KG1 (cell line): ENCODE measurements around the gene USP10.

ENCODE experiments used
- DNase-seq: peaks from one replicate; lab custom pipeline; 2025; lab: John Stamatoyannopoulos, UW

USP10 gene

DNA sequence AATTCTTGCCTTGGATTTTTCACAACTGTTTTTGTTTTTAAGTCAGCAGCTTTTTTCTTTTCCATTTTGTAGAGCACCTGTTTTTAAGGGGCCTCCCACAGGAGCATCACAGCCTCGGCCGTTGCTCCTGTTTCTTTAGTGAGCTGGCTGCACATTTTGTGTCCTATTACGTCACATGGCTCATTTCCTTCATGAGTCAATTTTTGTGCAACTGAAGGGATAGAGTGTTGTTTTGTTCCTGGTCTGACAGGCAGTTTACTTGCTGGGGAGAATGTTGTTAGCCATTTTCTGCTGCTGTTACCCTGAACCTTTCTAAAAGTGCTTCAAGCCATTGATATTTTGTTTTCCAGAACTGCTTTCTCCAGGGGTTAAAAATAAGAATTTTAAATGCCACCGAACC lies 75.0 kb downstream of the USP10 start:
- no peak for DNase-seq

DNA sequence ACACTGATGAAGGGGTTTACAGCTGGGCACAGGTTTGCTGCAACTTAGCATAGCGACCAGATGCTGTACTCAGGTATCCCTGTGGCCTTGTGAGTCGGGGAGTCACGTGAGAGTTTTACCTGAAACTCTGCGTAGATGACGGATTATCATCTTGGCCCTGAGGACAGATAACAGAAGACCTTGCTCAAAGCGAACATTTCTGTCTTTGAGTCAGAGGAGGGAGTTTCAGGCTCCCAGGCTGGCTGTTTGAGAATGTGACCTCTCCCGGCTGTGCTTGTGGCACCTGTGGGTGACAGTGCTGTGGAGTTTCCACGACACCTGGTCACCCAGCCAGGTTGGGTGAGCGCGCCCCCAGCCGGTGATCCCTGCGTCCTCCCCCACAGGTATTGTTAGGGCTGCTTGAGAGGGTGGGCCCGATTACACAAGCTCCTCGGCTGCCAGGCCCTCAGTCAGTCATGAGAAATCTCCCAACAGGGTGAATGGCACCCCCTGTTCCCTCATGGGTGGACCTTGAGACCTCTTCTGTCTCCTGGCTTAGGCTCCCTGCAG lies 75.5 kb downstream of the USP10 start:
- DNase-seq = no peak

DNA sequence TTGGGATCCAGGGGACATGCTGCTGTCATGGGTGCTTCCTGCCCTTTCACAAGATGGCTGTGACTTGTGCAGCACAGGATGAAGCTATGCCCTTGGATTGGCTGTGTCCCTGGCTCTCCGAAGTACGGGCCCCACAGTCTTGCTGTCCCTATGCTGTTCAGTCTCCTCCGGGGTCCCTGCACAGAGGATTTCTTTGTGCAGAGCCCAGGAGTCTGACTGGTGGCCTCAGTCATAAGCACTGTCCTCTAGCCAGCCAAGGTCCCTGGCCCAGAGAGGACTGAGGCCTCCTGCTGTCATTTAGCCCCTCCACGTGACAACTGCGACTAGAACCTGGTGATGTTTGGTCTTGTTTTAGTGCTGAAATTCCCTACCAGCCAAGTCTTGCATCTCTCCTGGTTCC lies 77.6 kb downstream of the USP10 start:
- no peak for DNase-seq

DNA sequence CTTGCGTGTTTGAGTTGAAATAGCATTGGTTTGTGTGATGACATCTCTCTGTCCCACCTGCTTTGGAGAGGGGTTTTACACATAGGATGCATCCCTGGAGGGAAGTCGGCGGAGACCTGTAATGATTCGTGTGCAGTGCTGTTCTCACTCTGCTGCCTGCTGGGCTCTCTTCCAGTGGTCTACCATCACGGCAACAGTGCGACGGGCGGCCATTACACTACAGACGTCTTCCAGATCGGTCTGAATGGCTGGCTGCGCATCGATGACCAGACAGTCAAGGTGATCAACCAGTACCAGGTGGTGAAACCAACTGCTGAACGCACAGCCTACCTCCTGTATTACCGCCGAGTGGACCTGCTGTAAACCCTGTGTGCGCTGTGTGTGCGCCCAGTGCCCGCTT lies 78.9 kb downstream of the USP10 start:
- DNase-seq = no peak

DNA sequence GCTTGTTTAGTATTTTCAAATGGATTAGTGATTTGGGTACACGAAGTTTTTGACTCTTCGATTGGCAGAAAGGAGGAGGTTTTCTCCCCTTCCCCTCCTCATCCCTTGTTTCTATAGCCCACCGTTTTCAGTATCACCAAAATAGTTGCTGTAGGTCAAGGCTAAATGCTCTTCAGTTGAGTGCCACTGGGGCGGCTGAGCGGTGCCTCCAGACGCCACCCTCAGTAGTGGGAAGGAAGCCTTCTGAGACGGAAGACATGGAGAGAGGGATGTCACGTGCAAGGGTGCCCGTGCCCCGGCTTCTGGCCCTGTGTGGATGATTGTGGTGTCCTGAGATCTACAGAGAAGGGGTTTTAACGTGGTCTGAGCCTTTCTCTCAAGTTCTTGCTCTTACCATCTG lies 80.3 kb downstream of the USP10 start:
- DNase-seq = no peak

DNA sequence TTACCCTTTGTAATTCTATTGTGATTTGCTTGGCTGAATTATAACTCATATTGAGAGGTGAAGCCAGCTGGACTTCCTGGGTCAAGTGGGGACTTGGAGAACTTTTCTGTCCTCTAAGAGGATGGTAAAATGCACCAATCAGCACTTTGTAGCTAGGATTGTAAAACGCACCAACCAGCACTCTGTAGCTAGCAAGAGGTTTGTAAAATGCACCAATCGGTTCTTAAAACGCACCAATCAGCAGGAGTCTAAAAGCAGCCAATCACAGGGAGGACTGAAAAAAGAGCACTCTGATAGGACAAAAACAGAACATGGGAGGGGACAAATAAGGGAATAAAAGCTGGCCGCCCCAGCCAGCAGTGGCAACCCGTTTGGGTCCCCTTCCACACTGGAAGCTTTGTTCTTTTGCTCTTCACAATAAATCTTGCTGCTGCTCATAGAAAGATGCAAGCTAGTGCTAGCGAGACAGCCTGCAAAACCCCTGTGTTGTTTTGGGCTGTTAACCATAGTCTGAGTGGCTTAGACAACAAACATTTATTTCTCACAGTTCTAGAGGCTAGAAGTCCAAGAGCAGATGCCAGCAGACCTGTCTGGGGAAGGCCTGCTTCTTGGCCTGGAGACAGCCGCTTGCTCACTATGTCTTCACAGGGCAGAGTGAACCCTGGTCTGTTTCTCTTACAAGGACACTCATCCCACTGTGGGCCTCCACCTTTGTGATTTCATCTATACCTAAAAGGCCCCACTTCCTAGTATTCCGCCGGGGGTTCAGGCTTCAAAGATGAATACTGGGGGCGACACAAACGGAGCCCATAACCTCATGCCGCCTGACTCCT lies 81.0 kb downstream of the USP10 start:
- DNase-seq = no peak

DNA sequence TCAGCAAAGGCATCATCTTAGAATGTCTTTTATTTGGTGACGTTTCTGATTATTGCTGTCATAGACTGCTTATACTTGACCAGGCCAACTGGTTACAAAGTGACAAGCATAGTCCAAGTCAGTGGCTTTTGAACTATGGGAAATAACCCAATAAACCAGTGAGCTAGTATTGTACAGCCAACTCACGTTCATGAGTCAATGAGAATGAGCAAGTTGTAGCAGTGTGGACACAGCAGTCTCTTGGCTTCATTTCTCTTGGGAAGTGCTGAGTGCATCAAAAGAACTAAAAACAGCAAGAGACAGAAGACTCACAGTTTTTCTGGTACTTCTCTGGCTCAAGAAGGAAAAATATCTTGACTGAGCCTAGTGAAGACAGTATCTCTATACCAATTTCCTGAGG lies 83.0 kb downstream of the USP10 start:
- DNase-seq = no peak

DNA sequence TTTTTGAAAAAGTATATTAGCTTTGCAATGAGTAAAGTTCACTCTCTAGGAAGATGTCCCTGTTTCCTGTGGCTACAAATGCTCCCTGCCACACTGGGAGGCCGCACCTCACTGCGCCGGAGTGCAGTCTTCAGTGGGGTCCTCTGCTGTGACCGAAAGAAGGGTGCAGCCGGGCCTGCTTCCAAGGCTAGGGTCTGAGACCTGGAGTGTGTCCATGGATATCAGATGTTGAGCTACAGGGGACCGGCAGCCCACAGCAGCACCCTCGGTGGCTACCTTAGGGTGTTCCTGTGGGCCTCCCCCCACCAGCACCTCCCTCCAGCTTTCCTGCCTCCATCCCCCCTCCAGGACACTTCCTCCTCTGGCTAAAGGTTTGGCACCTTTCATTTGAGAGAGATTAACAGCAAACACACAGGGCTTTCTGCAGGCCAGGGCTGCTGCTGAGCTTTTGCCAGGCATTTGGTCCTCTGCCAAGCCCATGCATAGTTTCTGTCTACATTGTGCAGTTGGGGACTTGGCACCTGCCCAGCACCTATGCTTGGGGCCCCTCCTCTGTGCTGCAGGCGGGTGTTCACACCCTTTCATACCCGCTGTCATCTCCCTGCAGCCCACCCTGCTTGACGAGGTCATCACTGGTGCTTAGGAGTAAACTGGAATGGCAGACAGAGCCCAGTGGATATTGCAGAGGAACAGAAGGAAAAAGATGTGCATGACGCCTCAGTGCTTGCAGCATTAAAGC lies 86.2 kb downstream of the USP10 start:
- no peak for DNase-seq

DNA sequence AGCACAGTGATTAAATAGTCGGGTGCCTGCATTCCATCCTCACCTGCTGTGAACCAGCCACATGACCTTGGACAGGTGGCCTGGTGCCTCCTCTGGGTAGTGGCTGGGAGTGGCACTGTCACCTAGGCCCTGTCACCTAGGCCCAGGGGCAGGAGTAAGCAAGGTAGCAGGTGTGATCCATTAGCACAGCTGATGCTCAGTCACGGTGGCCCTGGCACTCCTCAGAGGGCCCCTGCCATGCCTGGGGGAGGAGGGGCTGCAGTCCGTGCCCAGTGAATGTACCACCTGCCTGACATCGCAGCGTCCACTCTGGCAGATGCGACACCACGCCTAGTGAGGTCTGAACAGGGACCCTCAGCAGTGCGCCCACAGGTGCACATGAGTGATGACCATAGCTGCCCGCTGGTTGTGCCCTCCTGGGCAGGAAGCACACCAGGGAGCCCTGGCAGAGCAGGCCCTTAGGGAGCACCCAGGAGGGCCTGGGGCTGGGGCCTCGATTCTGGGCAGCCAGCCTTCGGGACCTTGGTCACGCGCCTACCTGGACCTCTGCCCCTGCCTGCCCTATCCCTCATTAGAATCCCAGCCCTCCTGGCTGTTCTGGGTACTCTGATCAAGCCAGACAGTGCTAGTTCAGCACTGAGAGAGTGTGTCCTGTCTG lies 86.9 kb downstream of the USP10 start:
- DNase-seq = no peak

DNA sequence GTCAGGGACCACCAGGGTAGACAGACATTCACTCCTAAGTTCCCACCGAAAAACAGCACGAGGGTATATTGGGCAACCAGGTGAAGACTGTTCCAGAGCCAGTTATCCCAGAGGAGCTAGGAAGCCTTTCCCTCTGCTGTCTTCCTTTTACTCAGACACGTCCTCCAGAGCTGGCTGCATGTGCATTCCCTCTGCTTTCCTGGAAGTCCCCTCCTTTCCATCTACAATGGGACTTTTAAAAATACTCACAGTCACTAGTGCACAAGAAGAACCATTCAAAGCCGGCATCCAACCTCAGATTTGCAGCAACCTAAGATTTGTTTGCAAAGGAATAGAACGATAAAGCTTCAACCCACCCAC lies 87.4 kb downstream of the USP10 start:
- no peak for DNase-seq

DNA sequence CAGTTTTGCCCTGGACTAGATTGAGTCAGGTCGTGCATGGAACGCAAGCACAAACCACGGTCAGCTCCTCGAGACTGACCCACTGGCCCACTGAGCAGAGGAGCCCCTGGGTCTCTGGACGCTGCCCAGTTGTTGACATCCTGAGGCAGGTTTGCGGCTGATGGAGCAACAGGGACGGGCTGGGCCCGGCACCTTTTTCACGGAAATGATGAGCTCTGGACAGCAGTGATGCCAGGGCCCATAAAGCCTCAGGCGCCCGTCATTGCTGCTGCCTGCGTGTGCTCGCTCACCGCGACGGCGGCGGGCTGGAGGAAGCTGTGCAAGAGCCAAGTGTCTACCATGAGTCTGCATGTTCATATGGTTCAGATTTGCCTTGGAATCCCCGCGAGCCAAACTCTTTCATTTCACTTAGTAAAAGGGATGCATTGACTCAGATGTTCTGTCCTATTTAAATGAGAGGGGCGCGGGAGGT lies 89.2 kb downstream of the USP10 start:
- DNase-seq = no peak

DNA sequence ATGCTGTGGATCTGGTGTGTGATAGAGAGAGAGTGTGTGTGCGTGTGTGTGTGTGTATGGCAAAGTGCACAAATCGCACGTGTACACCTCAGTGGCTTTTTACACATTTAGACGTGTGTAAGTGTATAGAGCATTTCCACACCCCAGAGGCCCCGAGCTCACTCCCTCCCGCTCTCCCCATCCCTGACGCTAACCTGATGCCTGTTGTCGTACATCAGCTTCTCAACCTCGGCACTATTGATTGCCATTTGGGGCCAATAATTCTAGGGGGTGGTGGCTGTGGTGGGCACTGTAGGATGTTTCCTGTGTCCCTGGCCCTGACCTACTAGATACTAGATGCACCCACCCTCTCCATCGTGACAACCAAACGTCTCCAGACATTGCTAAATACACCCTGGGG lies 89.6 kb downstream of the USP10 start:
- DNase-seq = no peak

DNA sequence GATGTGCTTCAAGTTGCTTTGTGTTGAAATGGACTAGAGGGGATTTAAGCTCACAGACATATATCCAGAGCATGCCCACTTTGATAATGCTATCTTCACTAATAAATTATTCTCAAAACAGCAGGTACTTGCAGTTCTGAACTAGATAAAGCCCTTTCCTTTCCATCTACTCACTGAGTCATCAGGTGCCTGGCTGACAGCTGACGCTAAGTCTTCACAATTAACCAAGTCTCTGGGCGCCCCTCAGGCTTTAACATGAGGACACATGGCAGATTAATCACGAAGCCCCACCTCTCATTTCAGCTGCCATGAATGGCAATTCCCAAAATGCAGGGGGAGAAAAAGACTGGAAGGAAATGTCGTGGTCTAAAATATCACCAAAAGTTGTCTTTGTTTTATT lies 90.5 kb downstream of the USP10 start:
- no peak for DNase-seq

DNA sequence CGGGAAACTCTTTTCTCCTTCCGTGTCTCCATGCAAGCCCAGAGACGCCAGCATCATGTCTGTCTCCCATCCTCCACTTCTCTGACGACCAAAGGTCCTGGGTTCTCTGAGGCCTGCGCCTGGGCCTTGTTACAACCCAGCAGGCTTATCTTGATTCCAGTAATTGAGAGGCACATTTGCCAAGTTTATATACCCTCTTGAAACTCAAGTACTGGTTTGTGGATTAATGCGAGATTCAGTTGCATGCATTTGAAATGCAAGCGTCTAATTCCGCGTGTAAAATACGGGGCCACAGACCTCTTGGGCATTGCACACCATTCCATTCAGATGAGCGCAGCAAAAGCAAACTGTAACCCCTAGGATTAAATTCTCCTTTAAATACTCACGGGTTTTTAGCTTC lies 91.3 kb downstream of the USP10 start:
- DNase-seq = no peak

DNA sequence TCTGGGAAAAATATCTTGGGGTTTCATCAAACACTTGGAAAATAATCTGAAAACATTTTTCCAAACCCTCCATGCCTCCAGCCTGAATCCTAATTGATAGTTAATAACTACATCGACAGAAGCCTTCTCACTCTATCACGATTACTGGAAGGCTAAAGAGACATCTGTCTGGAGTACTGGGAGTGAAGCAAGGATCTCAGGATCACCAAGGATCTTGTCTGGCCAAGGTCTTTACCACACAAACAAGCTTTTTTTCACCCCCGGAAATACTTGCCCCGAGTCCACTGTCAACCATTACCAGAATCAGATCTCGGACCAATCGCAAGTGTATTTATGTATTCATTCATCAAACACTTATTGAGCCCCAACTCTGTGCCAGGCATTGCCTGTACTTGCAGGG lies 91.7 kb downstream of the USP10 start:
- DNase-seq = no peak

DNA sequence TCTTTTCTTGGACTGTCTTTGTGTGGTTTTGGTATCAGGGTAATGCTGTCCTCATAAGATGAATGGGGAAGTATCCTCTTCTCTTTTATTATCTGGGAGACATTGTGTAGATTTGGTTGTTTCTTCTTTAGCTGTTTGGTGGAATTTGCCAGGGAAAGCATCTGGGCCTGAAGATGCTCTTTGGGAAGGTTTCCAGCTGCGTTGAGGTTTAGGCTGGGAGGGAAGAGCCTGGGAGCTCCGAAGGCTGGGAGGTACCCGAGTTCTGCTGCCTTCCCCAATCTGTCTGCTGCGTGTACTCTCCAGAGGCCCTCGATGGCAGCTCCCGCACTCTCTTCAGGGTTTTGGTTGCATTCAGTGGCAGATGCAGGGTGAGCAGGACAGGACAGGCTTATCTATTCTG lies 94.4 kb downstream of the USP10 start:
- DNase-seq = no peak

DNA sequence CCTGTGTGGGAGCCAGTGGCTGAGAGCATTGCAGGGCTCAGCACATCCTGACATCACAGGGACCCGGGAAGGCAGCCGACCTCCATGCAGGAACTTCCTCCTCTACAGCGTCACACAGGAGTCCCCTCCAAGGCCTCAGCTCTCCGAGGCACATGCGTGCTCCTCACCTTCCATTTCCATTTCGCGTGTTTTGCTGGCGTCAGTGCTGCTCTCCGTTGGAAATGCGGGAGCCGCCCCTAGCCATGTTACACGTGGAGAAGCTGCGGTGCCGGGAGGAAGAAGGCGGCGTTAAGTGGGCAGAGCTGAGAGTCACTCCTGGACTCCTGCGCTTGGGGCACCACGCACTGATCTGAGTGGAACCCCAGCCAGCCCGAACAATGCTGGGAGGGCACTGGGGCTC lies 94.8 kb downstream of the USP10 start:
- DNase-seq = no peak

DNA sequence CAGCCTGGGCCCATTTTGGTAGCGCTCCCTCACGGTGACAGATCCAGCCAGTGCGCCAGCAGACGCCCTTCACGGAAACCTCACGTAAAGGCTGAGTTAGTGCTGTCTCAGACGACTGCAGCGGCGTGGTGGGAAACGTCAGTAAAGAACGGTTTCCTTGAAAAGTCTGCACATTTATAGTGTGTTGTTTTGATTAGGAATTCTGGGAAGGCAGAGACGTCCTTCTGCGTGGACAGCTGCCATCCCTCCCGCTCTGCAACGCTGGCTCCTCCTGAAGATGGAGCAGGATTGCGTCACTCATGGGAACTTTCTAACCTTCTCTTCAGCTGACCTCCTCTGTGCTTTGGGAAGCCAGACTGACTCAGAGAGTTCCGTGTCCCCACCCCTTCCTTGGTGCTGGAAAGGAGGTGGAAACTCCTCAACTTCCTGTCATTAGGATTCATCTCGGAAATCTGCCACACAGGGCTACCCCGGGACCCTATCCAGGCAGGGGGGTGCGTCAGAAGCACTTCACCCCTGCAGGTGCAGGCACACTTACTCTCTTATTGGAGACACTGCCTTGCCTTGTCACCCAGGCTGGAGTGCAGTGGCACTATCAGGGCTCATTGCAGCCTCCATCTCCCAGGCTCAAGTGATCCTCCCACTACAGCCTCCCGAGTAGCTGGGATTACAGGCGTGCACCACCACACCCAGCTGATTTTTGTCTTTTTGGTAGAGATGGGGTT lies 95.7 kb downstream of the USP10 start:
- DNase-seq = no peak

DNA sequence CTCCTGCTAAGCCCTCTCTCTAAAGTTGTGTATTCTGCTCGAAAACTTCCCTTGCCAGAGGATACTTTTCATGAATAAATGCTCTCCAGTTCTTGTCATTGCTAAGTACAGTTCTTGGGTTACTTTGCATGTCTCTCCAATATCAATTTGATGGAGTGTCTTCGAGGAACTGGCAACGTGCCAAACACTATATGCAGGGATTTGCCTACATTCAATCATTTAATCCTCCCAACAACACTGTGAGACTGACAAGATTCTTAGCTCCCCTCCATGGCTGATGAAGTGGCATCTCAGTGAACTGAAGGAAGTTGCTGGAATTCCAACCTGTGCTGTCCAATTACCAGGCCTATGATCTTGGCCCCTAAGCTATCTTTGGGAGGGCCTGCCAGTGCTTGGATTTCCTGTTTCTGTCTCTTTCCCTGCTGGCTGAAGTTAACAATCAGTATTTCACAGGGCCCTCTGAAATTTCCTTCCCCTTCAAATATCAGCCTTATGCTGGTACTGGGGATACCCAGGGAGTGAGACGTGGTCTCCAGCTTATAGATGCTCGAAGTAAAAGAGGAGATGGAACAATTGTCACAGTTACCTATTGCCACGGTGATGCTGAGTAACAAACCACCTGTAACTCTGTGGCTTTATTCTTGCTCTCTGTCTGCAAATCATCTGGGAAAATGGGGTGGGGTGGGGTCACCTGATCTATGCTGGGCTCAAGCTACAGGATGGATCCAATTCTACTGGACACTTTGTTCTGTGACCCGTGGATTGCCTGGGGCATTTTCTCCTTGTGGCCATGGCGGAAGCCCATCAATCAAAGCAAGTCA lies 100.6 kb downstream of the USP10 start:
- no peak for DNase-seq

DNA sequence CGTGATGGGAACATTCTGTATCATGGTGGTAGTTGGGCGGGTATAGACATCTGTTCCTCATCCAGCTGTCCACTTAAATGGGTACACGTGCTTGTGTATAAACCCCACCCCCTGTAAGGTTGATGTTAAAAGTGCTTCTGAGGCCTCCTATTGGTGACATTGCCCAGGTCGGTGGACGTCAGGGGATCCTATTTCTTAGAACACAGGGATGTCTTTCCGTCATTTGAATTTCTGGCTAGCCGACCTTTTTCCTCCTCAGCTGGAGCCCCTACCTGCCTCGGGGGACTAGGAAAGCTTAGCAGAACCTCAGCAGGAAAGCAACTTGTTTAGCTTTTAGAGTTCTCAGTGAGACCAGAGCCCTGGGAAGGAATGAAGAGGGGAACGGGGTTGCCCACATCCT lies 103.3 kb downstream of the USP10 start:
- no peak for DNase-seq

DNA sequence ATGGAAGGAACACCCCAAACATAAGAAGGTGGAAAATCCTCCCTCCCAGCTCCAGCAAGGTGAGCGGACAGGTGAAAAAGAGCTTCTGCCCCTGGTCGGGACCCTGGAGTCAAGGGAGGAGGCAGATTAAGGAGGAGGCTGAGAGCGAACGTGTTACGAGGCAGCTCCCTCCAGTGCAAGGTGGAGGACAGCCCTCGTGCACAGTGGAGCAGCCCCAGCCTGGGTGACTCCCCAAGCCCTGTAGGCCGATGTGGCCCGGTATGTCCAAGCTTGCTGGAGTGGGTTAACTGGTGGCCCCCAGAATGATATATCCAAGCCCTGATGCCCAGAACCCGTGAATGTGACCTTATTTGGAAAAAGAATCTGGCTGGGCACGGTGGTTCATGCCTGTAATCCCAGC lies 104.5 kb downstream of the USP10 start:
- no peak for DNase-seq
